ENCODE results near the gene CTDSPL2.

- no peak for TF ChIP-seq CTCF (IDR thresholded peaks at IDR 0.05 in 4 of 5, conservative IDR thresholded peaks at IDR 0.05 in 1 of 5)
- no peak for TF ChIP-seq POLR2A (IDR thresholded peaks at IDR 0.05)
These were observed 16.1 kb downstream of the CTDSPL2 start for GRCh38 chr15:44443515-44443914.
